B cell (primary cell): ENCODE results near the gene HAPSTR1. TPM values are rescaled to one million over a fixed set of nuclear protein-coding genes. Genes with fewer than 3 reads are reported as not detected.

ENCODE experiments used
- ATAC-seq: fragments of 200-7000 bp; cut with Tn5 transposase; one replicate; pipeline ENCODE4 v1.10.0; 2021; ENCODE audit warnings: low read depth, mild to moderate bottlenecking, moderate number of reproducible peaks, moderate library complexity
- CTCF ChIA-PET: fragments of 350-600 bp; sonication (Branson Sonifier 250); formaldehyde crosslinking; loops from one replicate; lab custom pipeline; 2021; ENCODE audit warnings: antibody characterized with exemption, inconsistent platforms; lab: Charles Lee
- POLR2A ChIA-PET: fragments of 350-600 bp; sonication (Branson Sonifier 250); formaldehyde crosslinking; loops from one replicate; lab custom pipeline; 2021; ENCODE audit warnings: antibody characterized with exemption; lab: Charles Lee
- DNase-seq: peaks from one replicate; pipeline ENCODE4 v3.0.0; 2013
- H2AFZ ChIP-seq: 2 replicates; pipeline ENCODE4 v1.6.1; 2012; ENCODE audit warnings: mild to moderate bottlenecking, low read depth, low read length; ENCODE audit not compliant: insufficient read depth, poor library complexity, severe bottlenecking
- H3K27ac ChIP-seq, 2 donors: 1 replicate in 1 of 2; 2 replicates in 1 of 2; pipeline ENCODE4 v1.5.1; 2012 to 2013; ENCODE audit warnings: low read length in 2 of 2, mild to moderate bottlenecking in 2 of 2, moderate library complexity in 1 of 2
- H3K27me3 ChIP-seq, 4 experiments: fragments of 200-600 bp in 1 of 4; sonication (generic) in 1 of 4; replicated peaks in 1 of 4; 1 replicate in 2 of 4; 2 replicates in 2 of 4; pipeline versions ENCODE4 v1.6.1 to v1.7.0; 2013 to 2016; ENCODE audit warnings: low read length in 3 of 4, mild to moderate bottlenecking in 2 of 4, mixed read lengths in 1 of 4, moderate library complexity in 1 of 4; ENCODE audit not compliant: insufficient read depth in 4 of 4, control insufficient read depth in 3 of 4; ENCODE audit errors: control extremely low read depth in 1 of 4
- H3K36me3 ChIP-seq, 2 experiments: replicated peaks in 1 of 2; 1 replicate in 1 of 2; 2 replicates in 1 of 2; pipeline versions ENCODE4 v1.6.1 to v1.7.1; 2013; ENCODE audit warnings: low read length in 1 of 2; ENCODE audit not compliant: insufficient read depth in 2 of 2, control insufficient read depth in 1 of 2; ENCODE audit errors: control extremely low read depth in 1 of 2, extremely low read depth in 1 of 2
- H3K4me1 ChIP-seq, 2 donors: fragments of 200-600 bp in 1 of 2; sonication (generic) in 1 of 2; 1 replicate in 1 of 2; 2 replicates in 1 of 2; pipeline versions ENCODE4 v1.5.1 to v1.6.1; 2013 to 2017; ENCODE audit warnings: low read length in 2 of 2; ENCODE audit not compliant: control insufficient read depth in 2 of 2, insufficient read depth in 2 of 2
- H3K4me2 ChIP-seq: replicated peaks from 2 replicates; pipeline ENCODE3; 2012; ENCODE audit warnings: mild to moderate bottlenecking, low read depth, low read length; ENCODE audit not compliant: poor library complexity, severe bottlenecking
- H3K4me3 ChIP-seq, 5 experiments: fragments of 200-600 bp in 1 of 5; sonication (generic) in 1 of 5; 1 replicate in 3 of 5; 2 replicates in 2 of 5; pipeline versions ENCODE4 v1.5.1 to v1.7.0; 2011 to 2016; ENCODE audit warnings: low read length in 4 of 5, mild to moderate bottlenecking in 4 of 5, low read depth in 2 of 5, control low read depth in 1 of 5, moderate library complexity in 1 of 5; ENCODE audit not compliant: insufficient read depth in 1 of 5; ENCODE audit errors: control extremely low read depth in 1 of 5, extremely low read depth in 1 of 5
- H3K79me2 ChIP-seq: fragments of 200-600 bp; sonication (generic); one replicate; pipeline ENCODE4 v1.6.0; 2016; ENCODE audit warnings: low read length; ENCODE audit not compliant: control insufficient read depth, insufficient read depth
- H3K9ac ChIP-seq: fragments of 200-600 bp; sonication (generic); 2 replicates; pipeline ENCODE4 v1.6.1; 2017; ENCODE audit warnings: mild to moderate bottlenecking, low read length, moderate library complexity
- H3K9me3 ChIP-seq, 3 donors: one replicate each; pipeline versions ENCODE4 v1.6.1 to v1.7.1; 2013; ENCODE audit warnings: low read length in 2 of 3; ENCODE audit not compliant: control insufficient read depth in 2 of 3, insufficient read depth in 1 of 3; ENCODE audit errors: control extremely low read depth in 1 of 3
- H4K20me1 ChIP-seq: 2 replicates; pipeline ENCODE4 v1.6.0; 2012; ENCODE audit warnings: mild to moderate bottlenecking, low read length; ENCODE audit not compliant: insufficient read depth, control insufficient read depth, poor library complexity, severe bottlenecking
- H3K27ac Mint-ChIP-seq: one replicate; pipeline ENCODE4 v1.8.0; 2021; ENCODE audit warnings: mixed read lengths
- H3K27me3 Mint-ChIP-seq: one replicate; pipeline ENCODE4 v1.8.0; 2021; ENCODE audit warnings: mixed read lengths
- H3K4me1 Mint-ChIP-seq: one replicate; pipeline ENCODE4 v1.8.0; 2021; ENCODE audit warnings: mixed read lengths
- H3K4me3 Mint-ChIP-seq: one replicate; pipeline ENCODE4 v1.8.0; 2021; ENCODE audit warnings: mixed read lengths
- H3K9me3 Mint-ChIP-seq: one replicate; pipeline ENCODE4 v1.8.0; 2022; ENCODE audit warnings: mixed read lengths; ENCODE audit not compliant: insufficient read depth
- CTCF ChIP-seq: fragments of 200-600 bp; IDR thresholded peaks from one replicate; pipeline ENCODE4 v1.8.0; 2022; ENCODE audit warnings: antibody characterized with exemption, mild to moderate bottlenecking
- EZH2 ChIP-seq: IDR thresholded peaks from 2 replicates; pipeline ENCODE4 v1.6.1; 2012; ENCODE audit warnings: borderline replicate concordance, low read depth, mild to moderate bottlenecking, moderate library complexity, low read length; ENCODE audit not compliant: insufficient read depth, poor library complexity, severe bottlenecking
- WGBS: methylation state at CpG from one replicate; pipeline ENCODE4 v1.1.5; 2013; ENCODE audit warnings: missing lambda C conversion rate; ENCODE audit not compliant: insufficient coverage; 5-methylcytosine and 5-hydroxymethylcytosine counted together
- intact Hi-C: fragments of 100-400 bp; cut with micrococcal nuclease; formaldehyde crosslinking; loops from one replicate; pipeline ENCODE4 v1.10.0; 2022
- polyA plus RNA-seq: library from polyadenylated mRNA; depleted of rRNA; stranded (reverse); fragments of >200 nt; gene quantifications from 2 replicates; pipeline ENCODE4 v1.2.3, GENCODE V29; 2012
- total RNA-seq, 2 donors: library from RNA; stranded (reverse); fragments of 120-200 nt in 1 of 2; gene quantifications; 1 replicate in 1 of 2; 2 replicates in 1 of 2; pipeline versions ENCODE4 v1.2.3 to v1.2.4, GENCODE V29; 2013 to 2022

The HAPSTR1 gene
- total and polyA plus RNA-seq, 2 donors (not counting 1 experiment from before 2014, with no cell fraction given), result 35.5 to 99.2 TPM

DNA sequence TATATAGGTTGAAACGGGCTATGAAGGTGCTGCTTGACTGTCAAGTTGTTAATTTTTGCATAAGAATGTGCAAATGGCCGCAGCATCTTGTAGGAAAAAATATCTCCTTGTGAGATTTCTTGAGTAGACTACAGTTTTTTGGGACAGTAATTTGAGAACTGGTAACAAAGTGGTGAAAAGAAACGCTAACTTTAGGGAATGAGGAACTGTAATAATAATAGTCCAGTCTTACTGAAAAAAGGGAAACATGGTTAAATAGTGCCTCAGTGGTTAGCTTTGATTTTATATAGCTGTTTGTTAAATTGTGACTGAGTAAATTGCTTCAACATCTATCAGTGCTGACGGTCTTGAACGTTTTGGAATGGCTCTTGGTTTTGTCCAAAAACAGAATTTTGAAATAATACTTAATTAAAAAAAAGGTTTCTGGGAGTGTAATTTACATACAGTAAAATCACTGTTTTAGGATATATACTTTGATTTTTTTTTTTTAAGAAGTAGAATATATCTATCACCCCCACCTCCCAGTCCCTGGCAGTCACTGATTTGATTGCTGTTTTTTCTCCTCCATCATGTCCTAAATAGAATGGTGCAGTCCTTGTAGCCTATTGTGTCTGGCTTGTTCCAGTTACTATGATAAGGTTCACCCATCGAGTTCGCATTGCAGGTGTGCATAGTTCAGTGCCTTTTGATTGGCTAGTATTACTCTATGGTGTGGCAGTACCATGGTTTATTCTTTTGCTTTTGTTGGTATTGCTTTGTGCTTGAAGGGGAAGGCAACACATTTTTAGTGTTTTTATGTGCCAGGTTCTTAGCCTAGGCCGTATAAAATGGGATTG is 2.8 kb downstream of the HAPSTR1 start:
- Histone ChIP-seq H3K27ac (peak overlapping the region in 1 of 2 donors; percentile 98), H3K9ac (peak overlapping the region; percentile 94), H4K20me1 (peaks cover 67% of the 10 kb centered on the region), H3K4me1 (peaks cover 55 to 67% of the 10 kb centered on the region in 2 donors), H2AFZ (no peak overlapping the region), H3K9me3 (no peaks in the 10 kb centered on the region), H3K4me3 (peak overlapping the region in 4 of 5 experiments; percentile 84 to 95 (median 88)), H3K79me2 (peaks cover 76% of the 10 kb centered on the region), H3K36me3 (peaks cover 10 to 43% of the 10 kb centered on the region in 2 experiments), H3K4me2 (peak overlapping the region; percentile 81), H3K27me3 (no peaks in the 10 kb centered on the region)
- ChIA-PET POLR2A (no interaction called here), CTCF (interaction anchor here (0.5 to 1.7 kb wide), 4 partner anchors 82 to 215 kb away, joined by 3 to 5 read pairs (median 4); no protein-coding TSS in a partner anchor)
- H3K4me3 Mint-ChIP-seq, result peak overlapping the region; percentile 97
- H3K9me3 Mint-ChIP-seq, result no peaks in the 10 kb centered on the region
- no peak for TF ChIP-seq EZH2
- TF ChIP-seq CTCF, result no peak
- peaks cover 59% of the 10 kb centered on the region for H3K4me1 Mint-ChIP-seq
- intact Hi-C loops, result loop anchor here (5.0 to 10.0 kb wide), 3 partner anchors 38 to 1201 kb away; no protein-coding TSS in a partner anchor
- no peaks in the 10 kb centered on the region for H3K27me3 Mint-ChIP-seq
- ATAC-seq (no peak), DNase-seq (no peak)
- WGBS, result 44% methylated on average over 5 of the region's 8 CpGs
- peak overlapping the region; percentile 69 for H3K27ac Mint-ChIP-seq

- peaks cover 76% of the 10 kb centered on the region for H4K20me1 ChIP-seq
- TF ChIP-seq EZH2 (no peak), CTCF (no peak)
- H3K9me3 ChIP-seq, result no peaks in the 10 kb centered on the region
- CTCF ChIA-PET, result interaction anchor here (1.5 kb wide), 1 partner anchor 216 kb away, joined by 3 read pairs; no protein-coding TSS in a partner anchor
- peaks cover 10 to 48% of the 10 kb centered on the region in 2 experiments for H3K36me3 ChIP-seq
- no peak overlapping the region for H3K27ac Mint-ChIP-seq
- H3K27me3 ChIP-seq, result no peaks in the 10 kb centered on the region
- peak overlapping the region in 3 of 5 experiments; percentile 3 to 95 (median 88) for H3K4me3 ChIP-seq
- H3K27ac ChIP-seq, result peak overlapping the region; percentile 11 to 58
- POLR2A ChIA-PET, result no interaction called here
- DNase-seq, result no peak
- H3K79me2 ChIP-seq, result peaks cover 85% of the 10 kb centered on the region
- H3K9ac ChIP-seq, result peak overlapping the region; percentile 94
- H3K4me1 ChIP-seq, result peaks cover 65 to 73% of the 10 kb centered on the region in 2 donors
- ATAC-seq, result no peak
- H3K4me3 Mint-ChIP-seq, result peak overlapping the region; percentile 79
- H3K9me3 Mint-ChIP-seq, result no peaks in the 10 kb centered on the region
- no CpG with 5 or more reads among the region's 1 CpG for WGBS
- peaks cover 63% of the 10 kb centered on the region for H3K4me1 Mint-ChIP-seq
- no peaks in the 10 kb centered on the region for H3K27me3 Mint-ChIP-seq
- H2AFZ ChIP-seq, result no peak overlapping the region
- peak overlapping the region; percentile 81 for H3K4me2 ChIP-seq
- intact Hi-C loops, result loop anchor here (10.0 kb wide), 1 partner anchor 1200 kb away; no protein-coding TSS in a partner anchor
Observed at GRCh38 chr16:9095171-9095570, 3.7 kb downstream of the HAPSTR1 start.
